DMS53 treated with DMSO at 0.1 percent for 48 hours (cell line): ENCODE measurements around the gene SPX.

ENCODE experiments used
- DNase-seq: peaks from one replicate; lab custom pipeline; 2025; ENCODE audit not compliant: unreplicated experiment; lab: John Stamatoyannopoulos, UW

The SPX gene

DNA sequence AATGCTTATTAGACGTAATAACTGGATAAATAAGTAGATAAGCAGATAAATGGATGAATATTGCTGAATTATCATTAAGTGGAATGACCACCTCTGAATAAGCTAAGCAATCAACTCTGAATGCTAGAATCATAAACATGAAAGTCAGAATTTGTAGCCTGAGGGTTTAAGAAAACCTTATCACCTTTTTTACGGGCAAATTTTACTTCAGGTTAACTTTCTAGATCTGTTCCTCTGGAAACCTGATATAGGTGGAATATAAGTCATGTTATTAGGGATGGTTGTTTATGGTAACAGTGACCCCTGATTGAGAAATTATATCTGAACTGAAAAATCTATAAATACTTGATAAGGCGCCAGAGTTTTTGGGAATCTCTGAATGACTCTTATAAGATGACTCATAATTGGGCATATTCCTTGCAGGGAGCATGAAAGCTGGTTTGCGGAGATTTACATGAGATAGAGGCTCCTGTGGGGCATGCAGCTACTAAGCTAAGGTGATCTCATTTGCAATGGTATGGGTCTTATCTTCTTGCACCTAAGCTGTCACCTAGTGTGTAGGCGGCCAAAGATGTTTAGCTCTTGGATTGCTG is 12.1 kb downstream of the SPX start:
- no peak for DNase-seq

DNA sequence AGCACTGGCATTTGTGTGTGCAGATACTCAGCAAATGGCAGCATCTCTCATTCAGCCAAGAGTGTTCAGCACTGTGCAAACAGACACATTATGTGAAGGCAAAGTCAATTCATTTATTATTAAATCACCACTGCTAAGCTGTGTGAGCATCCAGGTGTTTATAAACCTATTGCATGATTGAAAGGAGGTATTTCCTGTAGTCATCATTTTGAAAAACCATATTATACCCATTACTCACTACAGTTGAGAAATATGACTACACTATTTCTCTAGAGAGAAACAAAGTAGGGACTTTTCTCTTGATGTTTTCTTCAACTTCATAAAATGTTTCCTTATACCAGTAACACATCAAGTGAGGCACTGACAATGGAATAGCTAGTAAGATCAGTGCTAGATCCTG is 13.7 kb downstream of the SPX start:
- DNase-seq: peak; percentile 30

DNA sequence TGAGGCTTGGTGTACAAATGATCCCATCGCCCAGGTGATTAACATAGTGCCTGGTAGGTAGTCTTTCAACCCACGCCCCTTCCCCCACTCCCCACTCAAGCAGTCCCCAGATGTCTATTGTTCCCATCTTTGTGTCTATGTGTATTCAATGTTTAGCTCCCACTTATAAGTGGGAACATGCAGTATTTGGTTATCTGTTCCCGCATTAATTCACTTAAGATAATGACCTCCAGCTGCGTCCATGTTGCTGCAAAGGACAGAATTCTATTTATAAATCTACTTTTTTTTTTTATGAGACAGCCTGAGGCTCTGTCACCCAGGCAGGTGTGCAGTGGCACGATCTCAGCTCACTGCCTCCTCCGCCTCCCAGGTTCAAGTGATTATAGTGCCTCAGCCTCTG is 15.7 kb downstream of the SPX start:
- DNase-seq: no peak

DNA sequence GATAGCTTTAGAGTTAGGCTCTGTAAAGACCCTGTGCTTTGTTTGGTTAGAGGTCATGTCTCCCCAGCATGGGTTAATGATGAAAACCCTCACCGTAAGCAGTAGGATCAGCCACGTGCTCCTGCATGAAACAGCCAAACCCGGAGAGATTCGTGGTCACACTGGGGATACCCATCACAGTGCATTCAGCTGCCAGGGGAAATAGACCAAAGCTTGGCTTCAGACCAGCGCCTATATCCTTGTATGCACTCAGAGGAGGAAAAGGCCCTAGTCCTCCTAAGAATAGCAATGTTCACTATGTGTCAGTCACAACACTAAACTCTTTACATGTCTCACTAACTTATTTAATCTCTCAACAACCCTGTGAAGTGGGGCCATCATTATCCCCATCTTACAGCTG is 16.3 kb downstream of the SPX start:
- DNase-seq: no peak

DNA sequence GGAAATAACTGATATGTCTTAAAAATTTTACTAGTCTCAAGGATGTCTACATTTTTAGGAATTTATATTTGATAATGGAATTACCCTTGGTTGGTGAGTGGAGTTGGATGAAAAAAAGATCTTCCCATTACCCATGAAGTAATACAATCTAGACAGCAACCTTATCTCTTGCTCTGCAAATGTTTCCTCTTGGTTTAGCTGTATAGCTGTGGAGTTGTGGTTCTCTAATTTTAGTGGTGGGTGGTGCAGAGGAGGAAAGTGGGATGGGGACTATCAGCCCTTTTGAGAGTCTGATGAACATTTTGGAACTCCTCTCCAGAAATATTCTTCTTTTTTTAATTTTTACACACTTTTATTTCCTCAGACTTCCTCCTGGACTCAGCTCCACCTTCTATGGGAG is 17.1 kb downstream of the SPX start:
- DNase-seq: no peak

DNA sequence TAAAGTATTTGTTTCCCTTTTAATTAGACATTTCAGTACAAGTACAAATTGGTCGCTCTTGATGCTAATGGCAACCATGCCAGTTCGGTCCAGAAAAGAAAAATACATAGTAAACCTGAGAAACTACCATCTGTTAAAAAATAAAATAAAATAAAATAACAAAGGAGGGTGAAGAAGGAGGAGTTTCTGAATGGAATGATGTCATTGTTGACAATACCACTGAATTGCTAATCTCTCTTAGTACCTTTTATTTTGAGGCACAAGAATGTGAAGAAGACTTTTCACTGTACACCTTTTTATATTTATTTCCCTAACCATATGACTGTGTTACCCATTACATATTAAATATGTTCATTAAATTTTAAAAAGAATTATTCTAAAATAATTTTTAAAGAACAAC is 19.5 kb downstream of the SPX start:
- DNase-seq: no peak

DNA sequence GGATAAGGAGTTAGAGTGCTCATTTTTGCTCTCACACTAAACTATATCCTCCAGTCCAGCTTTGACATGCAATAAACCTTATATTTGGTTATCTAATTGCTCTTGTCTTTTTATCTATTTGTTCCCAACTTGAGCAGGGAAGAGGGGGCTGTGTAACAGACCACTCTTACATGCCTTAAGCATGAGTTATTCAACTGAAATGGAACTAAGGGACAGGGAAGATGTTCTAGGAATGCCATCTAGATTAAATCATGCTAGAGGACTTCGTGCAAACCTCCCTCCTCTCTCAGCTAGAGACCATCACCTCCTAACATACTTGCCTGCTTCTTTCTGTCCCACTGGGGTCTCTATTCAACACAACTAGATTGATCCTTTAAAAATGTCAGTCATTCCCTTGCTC is 20.6 kb downstream of the SPX start:
- no peak for DNase-seq

DNA sequence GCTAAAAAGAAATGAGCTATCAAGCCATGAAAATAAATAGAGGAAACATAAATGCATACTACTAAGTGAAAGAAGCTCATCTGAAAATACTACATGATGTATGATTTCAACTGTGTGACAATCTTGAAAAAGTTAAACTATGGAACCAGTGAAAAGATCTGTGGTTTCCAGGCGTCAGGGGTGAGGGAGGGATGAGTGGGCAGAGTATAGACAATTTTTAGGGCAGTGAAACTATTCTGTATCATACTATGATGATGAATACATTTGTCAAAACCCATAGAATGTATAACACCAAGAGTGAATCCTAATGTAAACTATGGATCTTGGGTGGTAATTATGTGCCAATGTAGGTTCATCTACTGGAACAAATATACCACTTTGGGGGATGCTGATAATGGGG is 21.3 kb downstream of the SPX start:
- no peak for DNase-seq

DNA sequence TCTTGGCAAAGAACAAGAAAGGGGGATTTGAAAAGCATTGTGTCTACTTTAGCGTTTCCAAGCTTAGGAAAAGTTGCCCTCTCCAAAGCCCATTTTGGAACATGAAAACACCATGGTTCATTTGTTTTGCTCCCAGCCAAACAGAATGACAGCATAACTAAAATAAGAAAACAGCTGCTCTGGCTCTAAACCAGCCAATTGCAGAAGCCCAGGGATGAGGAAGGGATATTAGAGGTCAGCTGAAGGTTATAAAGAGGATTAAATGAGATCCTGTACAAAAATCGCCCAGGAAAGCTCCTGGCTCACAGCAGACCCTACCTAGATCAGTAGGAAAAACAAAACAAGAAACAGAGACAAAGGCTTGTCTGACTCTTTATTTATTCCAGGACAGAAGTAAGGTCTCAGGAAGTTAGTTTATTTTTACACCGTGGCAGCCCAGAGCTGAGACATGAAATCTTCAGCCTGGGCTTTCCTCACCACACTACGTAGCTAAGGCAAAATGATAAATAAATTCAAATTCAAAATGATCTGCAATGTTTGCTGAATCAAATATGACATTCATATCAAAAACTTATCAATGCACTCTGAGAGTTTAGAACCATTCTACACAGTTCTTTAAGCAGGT is 25.9 kb downstream of the SPX start:
- DNase-seq: no peak

DNA sequence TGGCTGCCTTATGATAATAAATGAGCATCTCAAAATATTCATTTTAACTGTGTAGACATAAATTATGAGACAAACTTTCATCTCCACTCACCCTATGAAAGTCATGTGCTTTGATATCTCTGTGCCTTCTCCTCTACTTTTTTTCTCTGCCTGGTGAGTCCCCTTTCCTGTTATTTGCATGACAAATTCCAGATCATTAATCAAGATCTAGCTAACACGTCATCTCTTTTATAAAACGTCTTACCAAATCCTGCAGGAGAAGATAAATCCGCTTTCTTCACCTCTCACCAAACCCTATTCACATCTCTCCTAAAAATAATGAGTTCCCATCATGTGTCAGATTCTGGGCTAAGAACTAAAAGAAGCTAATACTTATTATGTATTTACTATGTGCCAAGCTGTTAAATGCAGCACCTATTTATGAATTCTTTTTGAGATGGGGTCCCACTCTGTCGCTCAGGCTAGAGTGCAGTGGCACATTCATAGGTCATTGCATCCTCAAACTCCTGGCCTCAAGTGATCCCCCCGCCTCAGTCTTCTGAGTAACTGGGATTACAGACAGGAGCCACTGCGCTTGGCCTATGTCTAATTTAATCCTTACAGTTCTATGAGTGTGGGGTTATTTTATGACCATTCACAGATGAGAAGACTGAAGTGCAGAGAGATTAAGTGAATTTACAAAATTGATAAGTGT is 26.7 kb downstream of the SPX start:
- no peak for DNase-seq

DNA sequence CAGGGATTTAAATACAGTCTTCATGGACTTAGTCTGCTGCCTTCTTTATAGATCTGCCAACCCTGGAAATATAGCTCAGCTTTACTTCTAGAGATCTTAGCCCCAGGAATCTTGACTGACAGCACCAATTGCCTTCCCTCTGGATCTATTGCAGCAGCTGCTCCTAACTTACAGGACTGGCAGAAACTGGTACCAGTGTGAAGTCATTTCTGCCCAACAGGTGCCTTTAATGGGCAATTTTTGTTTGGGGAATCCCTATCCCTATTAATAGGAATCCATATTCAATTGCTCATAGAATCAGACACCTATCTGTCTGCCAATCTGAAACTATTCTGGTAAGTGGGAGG is 27.2 kb downstream of the SPX start:
- DNase-seq: no peak

DNA sequence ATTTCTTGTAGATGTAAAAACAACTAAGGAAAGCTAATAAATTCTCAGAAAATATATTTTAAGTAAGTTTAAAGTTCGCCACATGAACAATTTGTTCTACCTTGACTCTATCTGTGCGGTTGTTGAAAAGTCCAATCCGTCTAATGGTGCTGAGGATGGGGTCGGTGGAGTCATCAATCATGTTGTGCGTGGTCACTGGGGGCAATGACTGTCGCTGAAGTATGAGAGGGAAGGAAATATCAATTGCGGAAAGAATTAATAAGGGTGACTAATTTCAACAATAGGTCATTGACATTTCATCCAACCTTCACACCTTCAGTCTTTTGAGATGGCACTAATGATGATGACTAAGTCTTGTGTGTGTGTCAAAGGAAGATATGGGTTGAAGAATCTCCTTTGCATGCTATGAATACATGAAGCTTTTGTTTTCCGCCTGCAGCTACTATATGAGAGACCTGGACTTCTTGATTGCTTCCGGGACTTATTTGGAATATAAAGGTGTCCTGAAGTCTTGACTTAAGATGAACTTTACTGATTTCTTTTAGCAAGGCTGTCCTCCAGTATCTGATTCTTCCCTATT is 32.1 kb downstream of the SPX start:
- no peak for DNase-seq

DNA sequence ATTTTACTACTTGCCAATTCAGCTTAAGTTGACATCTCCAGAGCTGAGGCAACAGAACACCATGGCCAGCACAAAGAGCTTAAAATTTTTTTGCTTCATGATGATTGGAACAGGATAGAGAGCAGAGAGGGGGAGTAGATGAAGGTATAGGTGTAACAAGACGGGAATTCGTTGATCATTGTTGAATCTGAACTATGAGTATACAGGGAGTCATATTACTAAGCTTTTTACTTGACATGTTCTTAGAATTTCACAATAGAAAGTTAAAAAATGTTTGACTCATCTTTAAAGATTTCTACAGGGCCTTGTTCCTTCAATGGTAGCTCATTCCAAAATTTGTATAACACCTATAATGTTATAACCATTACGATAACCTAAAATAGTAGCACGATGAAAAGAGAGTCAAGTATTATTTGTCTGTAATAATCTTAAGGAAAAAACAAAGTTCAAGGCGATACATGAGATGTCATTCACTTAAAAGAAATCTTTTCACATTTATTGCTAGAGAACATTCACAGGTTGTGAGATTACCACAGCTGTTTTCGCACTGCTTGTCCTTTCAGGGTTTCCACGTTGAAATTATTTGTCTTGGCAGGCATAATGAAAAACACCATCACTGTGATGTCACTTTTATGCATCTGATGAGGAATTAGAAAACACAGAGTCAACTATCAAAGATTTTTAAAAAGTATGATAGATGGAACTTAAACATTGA is 33.9 kb downstream of the SPX start:
- no peak for DNase-seq

DNA sequence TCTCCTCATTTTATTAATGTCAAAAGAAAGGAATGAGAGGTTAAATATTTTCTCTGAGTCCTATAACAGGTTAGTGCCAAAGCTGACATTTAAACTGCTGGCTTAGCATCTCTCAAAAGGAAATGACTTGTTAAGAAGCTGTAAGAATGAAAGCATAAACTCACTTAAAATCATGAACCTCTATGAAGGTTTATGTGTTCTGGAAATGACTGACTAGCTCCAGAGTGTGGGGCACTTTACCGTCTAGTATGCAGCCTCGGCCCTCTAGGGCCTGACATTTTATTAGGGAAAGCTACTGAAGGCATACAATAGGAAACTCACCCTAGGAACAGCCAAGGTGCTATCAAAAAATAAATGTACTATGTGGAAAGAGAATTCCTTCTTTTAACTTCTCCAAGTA is 35.1 kb downstream of the SPX start:
- no peak for DNase-seq

DNA sequence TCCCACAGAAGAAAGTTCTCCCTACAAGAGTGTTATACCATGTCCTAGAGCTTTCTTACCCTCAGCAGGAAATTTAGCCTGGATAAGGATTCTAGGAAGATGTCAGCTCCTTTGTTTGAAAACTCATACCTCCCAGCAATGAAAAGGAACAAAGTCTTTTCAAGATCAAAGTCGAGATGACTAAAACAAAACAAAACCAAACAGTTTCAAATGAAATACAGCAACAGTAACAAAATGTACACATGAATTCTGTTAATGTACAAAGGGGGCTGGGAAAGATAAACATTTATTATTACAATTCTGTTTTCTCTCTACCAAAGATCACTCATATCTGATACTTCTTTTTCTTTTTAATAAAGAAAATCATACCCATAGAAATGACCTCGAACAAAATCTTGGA is 36.8 kb downstream of the SPX start:
- no peak for DNase-seq

DNA sequence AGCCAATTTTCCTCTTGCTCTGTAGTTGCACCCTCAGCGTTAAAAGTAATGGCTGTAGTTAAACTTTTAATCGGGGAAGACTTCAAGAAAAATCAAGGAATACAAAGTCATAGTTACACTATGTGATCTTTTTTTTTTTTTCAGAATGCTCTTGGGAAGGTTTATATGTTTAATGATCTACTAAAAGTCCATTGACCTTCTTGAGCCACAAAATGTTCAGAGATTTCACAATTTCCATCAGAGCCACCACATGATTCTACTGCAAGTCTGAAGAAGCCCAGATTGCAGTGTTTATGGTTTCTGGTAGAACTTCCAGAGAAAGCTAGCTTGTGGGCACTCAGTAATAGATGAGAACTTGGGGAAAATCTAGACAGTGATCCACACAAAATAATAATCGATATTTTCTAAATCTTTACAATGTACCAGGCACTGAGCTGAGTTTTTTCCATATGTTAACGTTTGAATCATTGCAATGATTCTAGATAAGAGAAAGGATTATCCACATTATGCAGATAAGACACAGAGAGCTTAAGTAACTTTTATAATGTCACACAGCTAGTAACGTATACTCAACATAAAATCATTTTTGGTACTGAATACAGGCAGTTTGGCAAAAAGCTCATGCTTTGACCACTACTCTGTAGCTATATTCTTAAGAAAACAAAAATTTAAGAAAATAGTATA is 40.3 kb downstream of the SPX start:
- no peak for DNase-seq

DNA sequence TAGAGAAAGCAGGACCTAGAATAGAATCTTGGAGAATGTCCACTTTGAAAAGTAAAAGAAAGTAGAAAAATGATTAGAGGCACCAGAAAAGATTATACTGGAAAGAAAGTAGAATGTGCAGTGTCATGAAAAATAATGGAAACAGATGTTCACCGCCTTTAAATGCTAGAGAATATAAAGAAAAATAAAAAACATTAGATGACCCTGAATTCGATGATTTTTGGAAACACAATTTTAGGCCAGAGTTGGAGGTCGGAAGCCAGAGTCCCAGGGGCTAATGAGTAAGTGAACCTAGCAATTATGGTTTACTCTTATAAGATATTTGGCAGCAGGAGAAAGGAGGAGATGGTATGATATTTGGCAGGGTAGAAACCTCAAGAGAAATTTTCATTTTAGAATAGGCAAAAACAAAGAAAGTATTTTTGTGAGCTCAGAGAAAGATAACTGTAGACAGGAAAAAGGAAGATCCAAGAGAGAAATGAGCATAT is 40.9 kb downstream of the SPX start:
- DNase-seq: no peak

DNA sequence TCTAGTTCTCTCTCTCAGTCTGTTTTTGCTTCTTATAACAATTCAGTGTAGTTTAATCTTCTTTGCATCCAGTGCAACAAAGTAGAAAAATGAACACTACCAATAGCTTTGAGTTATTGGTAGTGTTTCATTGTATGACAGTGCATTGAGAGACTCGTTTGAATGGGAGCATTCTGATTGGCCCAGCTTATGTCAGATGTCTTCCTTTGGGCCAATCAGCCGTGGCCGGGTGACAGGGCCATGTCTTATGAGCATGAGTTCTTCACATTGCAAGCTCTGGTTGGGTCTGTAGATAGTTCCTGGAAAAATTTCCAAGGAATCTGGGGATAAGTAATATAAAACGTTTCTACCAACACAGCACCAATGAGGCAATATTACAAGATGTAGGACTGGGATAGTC is 42.0 kb downstream of the SPX start:
- DNase-seq: no peak

DNA sequence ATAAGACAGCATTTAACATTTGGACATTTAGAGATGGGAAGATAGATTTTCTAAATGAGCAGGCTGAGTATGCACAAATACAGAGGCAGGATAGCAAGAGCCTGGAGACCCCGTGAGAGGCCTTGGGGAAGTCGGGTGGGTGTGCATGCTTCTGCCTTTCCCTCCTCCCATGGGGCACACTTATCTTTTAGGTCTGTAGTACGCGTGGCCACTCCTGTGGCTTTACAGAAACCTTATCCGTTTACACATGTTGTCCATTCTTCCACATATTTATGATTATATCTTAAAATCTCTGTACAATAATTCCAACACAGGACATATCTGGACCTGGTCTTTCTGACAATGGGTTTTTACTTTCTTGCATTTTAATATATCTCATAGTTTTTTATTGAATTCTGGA is 45.0 kb downstream of the SPX start:
- DNase-seq: no peak

DNA sequence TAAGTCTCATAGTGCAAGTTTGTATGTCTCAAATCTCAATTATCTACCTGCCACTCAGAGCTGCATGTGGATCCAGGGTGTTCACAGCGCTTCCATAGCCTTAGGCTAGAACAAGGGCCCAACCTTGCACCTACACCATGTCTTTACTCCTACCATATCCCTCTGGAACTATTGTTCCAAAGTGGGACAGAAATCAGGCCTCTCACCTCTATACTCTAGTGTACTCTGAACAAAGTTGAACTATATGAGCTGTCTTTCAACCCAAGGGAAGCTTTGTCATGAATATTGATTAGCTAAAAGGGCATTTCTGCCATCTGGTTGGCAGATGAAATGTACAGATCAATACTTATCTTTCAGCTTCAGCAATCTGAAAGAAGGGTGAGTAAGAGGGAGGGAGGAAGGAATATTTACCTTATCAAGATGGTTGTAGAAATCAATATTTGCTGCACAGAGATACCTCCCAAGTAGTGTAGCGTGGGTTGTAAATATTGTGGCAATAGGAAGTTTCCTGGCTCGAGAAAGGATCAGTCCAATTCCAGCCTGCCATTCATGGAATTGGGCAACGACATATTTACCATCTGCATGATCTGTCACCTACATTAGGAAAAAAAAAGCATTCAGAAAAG is 47.8 kb downstream of the SPX start:
- DNase-seq: no peak

DNA sequence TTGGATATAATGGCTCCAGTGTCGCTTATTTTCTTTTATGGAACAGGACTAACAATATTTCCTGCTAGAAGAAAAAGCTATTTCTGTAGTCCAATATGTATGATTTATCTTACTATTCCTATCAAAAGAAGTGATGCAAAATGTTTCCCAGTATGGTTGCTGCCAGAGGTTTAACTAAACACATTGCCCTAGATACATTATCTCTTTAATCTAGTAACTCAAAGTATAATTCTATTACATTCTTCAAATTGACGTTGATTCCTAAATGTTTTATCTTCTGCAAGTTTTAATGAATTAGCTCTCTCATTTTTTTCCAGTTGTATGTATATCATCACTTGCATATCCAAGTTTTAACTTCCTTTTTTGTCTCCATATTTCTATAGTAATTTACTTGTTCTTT is 50.3 kb downstream of the SPX start:
- DNase-seq: no peak
